ENCODE results near the gene RBP3. TPM values are rescaled to one million over a fixed set of nuclear protein-coding genes. Genes with fewer than 3 reads are reported as not detected.

The RBP3 gene
- total RNA-seq, 4 donors from 2014 or later = not detected

GRCh38 chr10:47331954-47332353 is 16.2 kb upstream of the RBP3 start:
- TF ChIP-seq CTCF (IDR thresholded peaks at IDR 0.05; ENCODE audit: low read depth) = no peak

- TF ChIP-seq CTCF (IDR thresholded peaks at IDR 0.05; ENCODE audit: low read depth) = no peak
Measured at GRCh38 chr10:47332371-47332770, 15.8 kb upstream of the RBP3 start.

GRCh38 chr10:47332946-47333345 is 15.2 kb upstream of the RBP3 start:
- TF ChIP-seq CTCF (IDR thresholded peaks at IDR 0.05; ENCODE audit: low read depth) = no peak

- no peak for TF ChIP-seq CTCF (IDR thresholded peaks at IDR 0.05; ENCODE audit: low read depth)
Measured at GRCh38 chr10:47333532-47333931, 14.6 kb upstream of the RBP3 start.

- TF ChIP-seq CTCF (IDR thresholded peaks at IDR 0.05; ENCODE audit: low read depth) = no peak
Measured at GRCh38 chr10:47334466-47335295, 13.5 kb upstream of the RBP3 start.

- no peak for TF ChIP-seq CTCF (IDR thresholded peaks at IDR 0.05; ENCODE audit: low read depth)
Measured at GRCh38 chr10:47335906-47336305, 12.3 kb upstream of the RBP3 start.

- no peak for TF ChIP-seq CTCF (IDR thresholded peaks at IDR 0.05; ENCODE audit: low read depth)
Measured at GRCh38 chr10:47336387-47337134, 11.6 kb upstream of the RBP3 start.

Measured in subcutaneous adipose tissue (tissue), 4 donors.